Brain microvascular endothelial cell (primary cell): ENCODE data around the gene CFAP74.

Experiments
- DNase-seq: peaks from one replicate; pipeline ENCODE4 v3.0.0-alpha.2; 2020
- H3K27ac ChIP-seq: fragments of 250-450 bp; sonication (Bioruptor Pico); 2 replicates; pipeline ENCODE4 v1.5.1; 2020; ENCODE audit warnings: mild to moderate bottlenecking, moderate library complexity
- H3K27me3 ChIP-seq: fragments of 250-450 bp; sonication (Bioruptor Pico); replicated peaks from 2 replicates; pipeline ENCODE4 v1.5.1; 2020; ENCODE audit warnings: mild to moderate bottlenecking
- H3K36me3 ChIP-seq: fragments of 250-450 bp; sonication (Bioruptor Pico); replicated peaks from 2 replicates; pipeline ENCODE4 v1.5.1; 2020; ENCODE audit warnings: mild to moderate bottlenecking
- H3K4me3 ChIP-seq: 2 replicates; pipeline ENCODE4 v1.5.1; 2011; ENCODE audit warnings: low read depth, mild to moderate bottlenecking, control low read depth, low read length, moderate library complexity
- CTCF ChIP-seq: IDR thresholded peaks from 2 replicates; pipeline ENCODE4 v1.5.1; 2011; ENCODE audit warnings: low read depth, mild to moderate bottlenecking, moderate library complexity, low read length, control low read depth, inconsistent platforms; ENCODE audit errors: missing control alignments
- in situ Hi-C: cut with HindIII; loops from 2 replicates; pipeline ENCODE4 v1.10.0; 2017; ENCODE audit warnings: low sequenced_read_pairs, low pct_ligation_motif_present

CFAP74 gene

GRCh38 chr1:1917995-1918900 lies 85.3 kb downstream of the CFAP74 start:
- in situ Hi-C loops: no loop called here

GRCh38 chr1:1917304-1917976 lies 86.1 kb downstream of the CFAP74 start:
- Histone ChIP-seq H3K4me3 (no peak overlapping the region), H3K27me3 (no peaks in the 10 kb centered on the region), H3K27ac (no peak overlapping the region), H3K36me3 (no peaks in the 10 kb centered on the region)
- in situ Hi-C loops: no loop called here
- DNase-seq: no peak
- TF ChIP-seq CTCF: no peak

More at GRCh38 chr1:1917995-1918900, 85.3 kb downstream of the CFAP74 start:
- no peak for TF ChIP-seq CTCF
- H3K27me3 ChIP-seq: no peaks in the 10 kb centered on the region
- no peak overlapping the region for H3K4me3 ChIP-seq
- DNase-seq: no peak
- no peaks in the 10 kb centered on the region for H3K36me3 ChIP-seq
- H3K27ac ChIP-seq: no peak overlapping the region

DNA sequence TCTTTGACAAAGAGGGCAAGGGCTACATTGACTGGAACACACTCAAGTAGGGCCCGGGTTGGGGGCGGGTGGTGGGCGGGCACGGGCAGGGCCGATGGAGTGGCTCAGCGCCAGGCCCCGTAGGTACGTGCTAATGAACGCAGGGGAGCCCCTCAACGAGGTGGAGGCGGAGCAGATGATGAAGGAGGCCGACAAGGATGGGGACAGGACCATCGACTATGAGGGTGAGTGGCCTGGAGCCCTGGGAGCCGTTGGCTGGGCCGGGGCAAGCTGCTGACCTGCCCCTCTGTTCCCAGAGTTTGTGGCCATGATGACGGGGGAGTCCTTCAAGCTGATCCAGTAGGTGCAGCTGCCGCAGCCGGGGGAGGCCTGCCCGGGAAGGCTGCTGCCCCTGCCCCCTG lies 86.7 kb downstream of the CFAP74 start:
- no peak for DNase-seq
- Histone ChIP-seq H3K27ac (no peak overlapping the region), H3K4me3 (no peak overlapping the region), H3K27me3 (no peaks in the 10 kb centered on the region), H3K36me3 (no peaks in the 10 kb centered on the region)
- in situ Hi-C loops: no loop called here
- no peak for TF ChIP-seq CTCF

DNA sequence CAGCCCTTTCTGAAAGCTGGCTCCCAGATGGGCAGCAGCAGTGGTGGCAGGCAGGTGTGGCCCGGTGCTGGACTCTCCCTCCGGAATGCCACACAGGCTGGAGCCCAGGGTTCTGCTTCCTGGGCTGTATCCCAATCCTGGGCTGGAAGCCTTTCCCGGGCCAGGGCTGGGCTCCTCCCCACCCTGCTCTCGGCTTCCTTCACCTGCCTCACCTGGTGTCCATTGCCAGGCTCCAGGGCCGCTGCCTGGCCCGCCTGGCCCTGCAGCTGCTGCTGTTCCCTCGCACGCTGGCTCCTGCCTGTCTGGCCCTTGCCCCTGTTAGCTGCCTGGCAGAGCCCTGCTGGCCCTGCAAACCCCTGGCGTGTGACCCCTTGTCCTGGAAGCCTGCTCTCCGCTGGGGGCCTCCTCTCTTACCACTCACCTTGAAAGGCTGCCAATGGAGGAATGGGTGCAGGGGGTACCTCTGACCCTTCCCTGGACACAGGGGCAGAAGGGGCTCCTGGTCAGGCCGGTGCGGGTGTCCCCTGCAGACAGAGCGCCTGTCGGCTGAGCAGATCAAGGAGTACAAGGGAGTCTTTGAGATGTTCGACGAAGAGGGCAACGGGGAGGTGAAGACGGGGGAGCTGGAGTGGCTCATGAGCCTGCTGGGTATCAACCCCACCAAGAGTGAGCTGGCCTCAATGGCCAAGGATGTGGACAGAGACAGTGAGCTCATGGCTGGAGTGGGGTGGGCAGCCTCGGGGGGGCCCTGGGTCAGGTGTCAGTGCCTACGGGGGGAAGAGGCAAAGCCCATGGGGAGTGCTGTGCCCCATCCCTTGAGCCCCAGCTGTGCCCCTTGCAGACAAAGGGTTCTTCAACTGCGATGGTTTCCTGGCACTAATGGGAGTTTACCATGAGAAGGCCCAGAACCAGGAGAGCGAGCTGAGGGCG lies 87.4 kb downstream of the CFAP74 start:
- H3K36me3 ChIP-seq: no peaks in the 10 kb centered on the region
- DNase-seq: no peak
- H3K4me3 ChIP-seq: no peak overlapping the region
- TF ChIP-seq CTCF: no peak
- H3K27me3 ChIP-seq: no peaks in the 10 kb centered on the region
- H3K27ac ChIP-seq: no peak overlapping the region
- in situ Hi-C loops: no loop called here

GRCh38 chr1:1914971-1915692 lies 88.5 kb downstream of the CFAP74 start, which contains the start of gene CALML6:
Gene CALML6, plus strand, starts transcription at chr1:1915260. Its CDS starts 21 bp downstream, at chr1:1915281.
- no peak for DNase-seq
- Histone ChIP-seq H3K36me3 (no peaks in the 10 kb centered on the region), H3K4me3 (no peak within 1 kb of the TSS), H3K27me3 (no peaks in the 10 kb centered on the region), H3K27ac (no peak within 1 kb of the TSS)
- in situ Hi-C loops: no loop called here
- no peak for TF ChIP-seq CTCF
